Stimulated activated CD4-positive, alpha-beta T cell treated with anti-CD3 and anti-CD28 coated beads, Interleukin-15, amount 100 ng/mL, for 48 hours (primary cell): ENCODE data around the gene KCNIP2.
"Not testable (repeated sequence)": the region's sequence is repeated elsewhere in the genome, so short reads cannot be mapped to it uniquely, and the experiment has no call there.

Experiments
- DNase-seq, 2 donors: peaks; one replicate each; pipeline ENCODE4 v3.0.0-alpha.2; 2020; ENCODE audit warnings: low read depth in 2 of 2

KCNIP2 gene

GRCh38 chr10:101828766-101829551 lies 14.6 kb downstream of the KCNIP2 start:
- DNase-seq: no peak

- DNase-seq: no peak
These were observed 15.5 kb downstream of the KCNIP2 start for GRCh38 chr10:101827919-101828600.

- no peak for DNase-seq
These were observed 16.7 kb downstream of the KCNIP2 start for GRCh38 chr10:101826852-101827434.

GRCh38 chr10:101824736-101825135 lies 18.9 kb downstream of the KCNIP2 start:
- DNase-seq: no peak

- no peak for DNase-seq
These were observed 24.5 kb downstream of the KCNIP2 start for GRCh38 chr10:101818872-101819633.

- peak; percentile 96 to 98 for DNase-seq
These were observed 25.3 kb downstream of the KCNIP2 start, which contains the start of gene OGA for GRCh38 chr10:101818119-101818871. Gene OGA, minus strand, starts transcription at chr10:101818444. Its CDS starts 422 bp downstream, at chr10:101818022.

GRCh38 chr10:101817337-101818118 lies 26.1 kb downstream of the KCNIP2 start:
- DNase-seq: no peak

GRCh38 chr10:101816913-101817336 lies 26.7 kb downstream of the KCNIP2 start:
- no peak for DNase-seq

GRCh38 chr10:101816376-101816775 lies 27.2 kb downstream of the KCNIP2 start:
- DNase-seq: no peak

- no peak for DNase-seq
These were observed 29.0 kb downstream of the KCNIP2 start for GRCh38 chr10:101814466-101815071.

- no peak for DNase-seq
These were observed 31.0 kb downstream of the KCNIP2 start for GRCh38 chr10:101812606-101813005.

GRCh38 chr10:101807158-101807557 lies 36.4 kb downstream of the KCNIP2 start:
- DNase-seq: no peak

GRCh38 chr10:101803511-101803910 lies 40.1 kb downstream of the KCNIP2 start:
- DNase-seq: no peak

GRCh38 chr10:101797403-101798059 lies 46.1 kb downstream of the KCNIP2 start:
- DNase-seq: no peak

GRCh38 chr10:101793526-101793925 lies 50.1 kb downstream of the KCNIP2 start:
- DNase-seq: no peak

- no peak for DNase-seq
These were observed 53.9 kb downstream of the KCNIP2 start for GRCh38 chr10:101789686-101790085.

- DNase-seq: not testable (repeated sequence)
These were observed 54.4 kb downstream of the KCNIP2 start for GRCh38 chr10:101789231-101789630.

GRCh38 chr10:101785801-101786200 lies 57.8 kb downstream of the KCNIP2 start:
- DNase-seq: no peak

GRCh38 chr10:101784558-101784957 lies 59.0 kb downstream of the KCNIP2 start:
- no peak for DNase-seq
